HG02759 (cell line): ENCODE measurements around the gene MISP3.

ENCODE experiments used
- ATAC-seq: cut with Tn5 transposase; IDR thresholded peaks from one replicate; pipeline ENCODE4 v1.9.1; 2021; ENCODE audit warnings: mild to moderate bottlenecking, moderate library complexity; ENCODE audit not compliant: unreplicated experiment

MISP3 gene

GRCh38 chr19:14053032-14053431 is 19.6 kb upstream of the MISP3 start:
- ATAC-seq = no peak

GRCh38 chr19:14053500-14053899 is 19.1 kb upstream of the MISP3 start:
- ATAC-seq = no peak

- no peak for ATAC-seq
These were observed 18.5 kb upstream of the MISP3 start for GRCh38 chr19:14054099-14054498.

- ATAC-seq = no peak
These were observed 17.9 kb upstream of the MISP3 start for GRCh38 chr19:14054721-14055120.

- no peak for ATAC-seq
These were observed 17.2 kb upstream of the MISP3 start for GRCh38 chr19:14055396-14055795.

GRCh38 chr19:14056069-14056666 is 16.4 kb upstream of the MISP3 start:
- ATAC-seq = no peak

GRCh38 chr19:14056741-14057356 is 15.7 kb upstream of the MISP3 start:
- ATAC-seq = no peak

- no peak for ATAC-seq
These were observed 14.1 kb upstream of the MISP3 start for GRCh38 chr19:14058182-14059092.

GRCh38 chr19:14059093-14059480 is 13.5 kb upstream of the MISP3 start:
- no peak for ATAC-seq

GRCh38 chr19:14059652-14060155 is 12.9 kb upstream of the MISP3 start:
- no peak for ATAC-seq

- no peak for ATAC-seq
These were observed 11.4 kb upstream of the MISP3 start for GRCh38 chr19:14061081-14061749.

- no peak for ATAC-seq
These were observed 10.6 kb upstream of the MISP3 start, which contains the start of gene PALM3 for GRCh38 chr19:14061751-14062557. TSS of gene PALM3 (minus strand) at chr19:14062076. CDS start at chr19:14061980, 96 bp downstream.

- no peak for ATAC-seq
These were observed 10.1 kb upstream of the MISP3 start for GRCh38 chr19:14062558-14062855.

- ATAC-seq = no peak
These were observed 9.5 kb upstream of the MISP3 start for GRCh38 chr19:14063105-14063504.

- ATAC-seq = no peak
These were observed 6.5 kb upstream of the MISP3 start for GRCh38 chr19:14066134-14066533.

- ATAC-seq = no peak
These were observed 2.1 kb upstream of the MISP3 start for GRCh38 chr19:14070268-14071050.

GRCh38 chr19:14073261-14073924 is 807 bp downstream of the MISP3 start:
- ATAC-seq = peak; percentile 66

GRCh38 chr19:14073925-14074838 is 1.6 kb downstream of the MISP3 start:
- ATAC-seq = no peak
